Left colon (tissue), 2 donors: ENCODE measurements around the gene SIRT7. TPM values are rescaled to one million over a fixed set of nuclear protein-coding genes. Genes with fewer than 3 reads are reported as not detected.

ENCODE experiments used
- ATAC-seq: fragments of 200-7000 bp; cut with Tn5 transposase; one replicate; pipeline ENCODE4 v1.9.1; 2020; ENCODE audit warnings: mild to moderate bottlenecking, moderate library complexity
- DNase-seq, 2 donors: peaks; one replicate each; pipeline ENCODE4 v3.0.0-alpha.2; 2020
- intact Hi-C, 2 donors: fragments of 100-400 bp; cut with DNase I in 1 of 2; cut with micrococcal nuclease in 1 of 2; formaldehyde crosslinking; loops; one replicate each; pipeline versions ENCODE4 v1.11.2 to v1.14.0; 2022; cut with DNase I, micrococcal nuclease
- total RNA-seq, 2 donors: library from RNA; stranded (reverse); fragmentation: NEBNext Ultra II Directional; extraction: Animal tissue kit (Norgen Biotek cat#: 25700); gene quantifications; one replicate each; pipeline ENCODE4 v1.2.1, GENCODE V29; 2021
- donor health status: DM: no; HTN: no; CAD: no.
- donor health status: DM: yes; HTN: yes; CAD: no.

The SIRT7 gene
- total RNA-seq, 2 donors from 2014 or later: 63.2 to 67.5 TPM

- ATAC-seq (no peak), DNase-seq (no peak)
- intact Hi-C loops: no loop called here
Observed at GRCh38 chr17:81900181-81900820, 17.7 kb downstream of the SIRT7 start.

DNA sequence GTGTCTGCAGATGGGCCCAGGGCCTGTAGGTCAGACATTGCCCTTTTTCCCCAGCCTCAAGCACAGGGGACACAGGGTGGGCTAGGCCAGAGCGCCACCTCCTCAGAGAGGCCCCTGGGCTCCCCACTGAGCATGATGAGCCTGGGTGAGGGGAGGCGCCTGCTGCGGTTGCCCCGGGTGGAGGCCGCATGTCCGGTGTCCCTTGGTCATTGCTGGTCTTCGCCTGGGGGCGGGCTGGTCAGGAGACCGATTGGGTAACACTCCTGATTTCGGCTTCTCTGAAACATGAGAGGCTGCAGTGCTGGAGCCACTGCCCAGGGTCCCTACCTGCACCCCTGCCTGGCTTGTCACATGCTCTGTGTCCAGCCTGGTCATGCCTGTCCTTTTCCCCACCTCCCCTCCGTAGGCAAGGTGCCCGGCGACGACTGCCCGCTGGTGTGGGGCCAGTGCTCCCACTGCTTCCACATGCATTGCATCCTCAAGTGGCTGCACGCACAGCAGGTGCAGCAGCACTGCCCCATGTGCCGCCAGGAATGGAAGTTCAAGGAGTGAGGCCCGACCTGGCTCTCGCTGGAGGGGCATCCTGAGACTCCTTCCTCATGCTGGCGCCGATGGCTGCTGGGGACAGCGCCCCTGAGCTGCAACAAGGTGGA, 18.3 kb downstream of the SIRT7 start:
- intact Hi-C loops: no loop called here
- DNase-seq (no peak), ATAC-seq (no peak)

GRCh38 chr17:81898885-81899284, 19.1 kb downstream of the SIRT7 start:
- no peak for ATAC-seq
- intact Hi-C loops: no loop called here
- DNase-seq: no peak

DNA sequence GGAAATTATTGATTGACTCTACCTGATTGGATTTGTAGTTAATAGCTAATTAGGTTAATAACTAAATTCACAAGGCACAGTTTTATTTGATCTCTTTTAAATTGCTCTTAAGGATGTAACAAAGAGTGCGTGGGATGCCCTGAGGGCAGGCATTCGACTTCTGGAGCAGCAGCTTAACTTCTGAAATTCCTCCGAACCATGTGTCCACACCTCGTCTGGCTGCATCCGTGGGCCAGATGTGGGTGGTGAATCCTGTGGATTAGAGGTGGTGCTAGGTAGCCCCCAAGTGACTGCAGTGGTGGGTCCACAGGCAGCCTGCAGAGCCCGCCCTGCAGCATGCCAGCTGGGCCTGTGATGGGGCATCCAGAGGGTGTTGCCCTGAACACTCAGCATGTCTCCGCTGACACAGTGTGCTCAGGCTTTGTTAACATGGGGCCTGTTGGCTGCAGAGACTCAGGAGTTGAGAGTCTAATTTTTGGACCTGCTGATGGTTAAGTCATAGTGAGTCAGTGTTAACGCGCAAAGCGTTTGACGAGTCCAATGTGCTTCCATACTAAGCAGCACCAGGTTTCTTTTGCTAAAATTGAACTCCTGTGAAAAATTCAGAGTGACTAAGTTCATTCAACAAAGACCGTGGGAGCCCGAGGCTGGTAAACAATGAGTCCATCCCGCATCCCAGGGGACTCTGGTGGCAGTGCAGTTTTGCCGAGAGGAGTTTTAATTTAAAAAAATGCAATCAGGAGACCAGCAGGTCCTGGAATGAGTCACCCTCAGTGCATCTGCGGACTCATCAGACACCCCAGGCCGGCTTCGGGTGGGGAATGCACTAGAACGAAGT, 19.7 kb downstream of the SIRT7 start:
- DNase-seq: no peak
- intact Hi-C loops: no loop called here
- no peak for ATAC-seq

- DNase-seq (no peak), ATAC-seq (no peak)
- intact Hi-C loops: no loop called here
Observed at GRCh38 chr17:81895400-81895799, 22.6 kb downstream of the SIRT7 start.

DNA sequence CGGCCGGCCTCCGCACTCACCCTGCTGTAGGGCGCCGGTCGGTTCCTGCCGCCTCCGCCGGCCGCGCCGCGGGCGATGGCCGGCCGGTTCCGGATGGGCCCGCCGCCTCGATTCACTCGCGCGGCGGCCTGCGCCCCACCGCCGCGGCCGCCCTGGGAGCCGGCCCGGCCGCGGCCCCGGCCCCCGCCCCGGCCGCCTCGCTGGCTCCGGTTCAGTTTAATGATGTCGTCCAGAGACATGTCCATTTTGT, 26.7 kb downstream of the SIRT7 start:
- DNase-seq (no peak), ATAC-seq (no peak)
- intact Hi-C loops: no loop called here

GRCh38 chr17:81890447-81891302, 27.3 kb downstream of the SIRT7 start:
- intact Hi-C loops: no loop called here
- ATAC-seq: no peak
- DNase-seq: no peak

DNA sequence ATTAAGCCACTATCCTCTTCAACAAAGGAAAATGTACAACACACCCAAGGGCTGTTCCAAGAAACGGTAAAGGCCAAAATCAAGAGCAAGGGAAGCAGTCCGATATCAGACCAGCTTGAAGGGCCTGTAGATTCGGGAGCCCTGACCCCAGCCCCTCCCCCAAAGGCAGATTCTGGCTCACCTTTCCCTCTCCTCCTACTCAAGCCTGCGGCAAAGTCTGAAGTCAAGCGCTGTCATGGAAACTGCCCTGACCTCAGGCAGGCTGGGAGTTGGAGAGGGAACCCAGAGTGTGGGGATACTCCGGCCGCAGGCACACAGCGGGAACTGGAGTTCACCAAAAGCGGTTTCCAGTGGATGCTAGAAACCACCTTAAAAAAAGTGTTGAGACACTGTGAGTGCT, 28.4 kb downstream of the SIRT7 start:
- DNase-seq (no peak), ATAC-seq (no peak)
- intact Hi-C loops: no loop called here

- no peak for ATAC-seq
- DNase-seq: no peak
- intact Hi-C loops: no loop called here
Observed at GRCh38 chr17:81888988-81889595, 28.9 kb downstream of the SIRT7 start.

DNA sequence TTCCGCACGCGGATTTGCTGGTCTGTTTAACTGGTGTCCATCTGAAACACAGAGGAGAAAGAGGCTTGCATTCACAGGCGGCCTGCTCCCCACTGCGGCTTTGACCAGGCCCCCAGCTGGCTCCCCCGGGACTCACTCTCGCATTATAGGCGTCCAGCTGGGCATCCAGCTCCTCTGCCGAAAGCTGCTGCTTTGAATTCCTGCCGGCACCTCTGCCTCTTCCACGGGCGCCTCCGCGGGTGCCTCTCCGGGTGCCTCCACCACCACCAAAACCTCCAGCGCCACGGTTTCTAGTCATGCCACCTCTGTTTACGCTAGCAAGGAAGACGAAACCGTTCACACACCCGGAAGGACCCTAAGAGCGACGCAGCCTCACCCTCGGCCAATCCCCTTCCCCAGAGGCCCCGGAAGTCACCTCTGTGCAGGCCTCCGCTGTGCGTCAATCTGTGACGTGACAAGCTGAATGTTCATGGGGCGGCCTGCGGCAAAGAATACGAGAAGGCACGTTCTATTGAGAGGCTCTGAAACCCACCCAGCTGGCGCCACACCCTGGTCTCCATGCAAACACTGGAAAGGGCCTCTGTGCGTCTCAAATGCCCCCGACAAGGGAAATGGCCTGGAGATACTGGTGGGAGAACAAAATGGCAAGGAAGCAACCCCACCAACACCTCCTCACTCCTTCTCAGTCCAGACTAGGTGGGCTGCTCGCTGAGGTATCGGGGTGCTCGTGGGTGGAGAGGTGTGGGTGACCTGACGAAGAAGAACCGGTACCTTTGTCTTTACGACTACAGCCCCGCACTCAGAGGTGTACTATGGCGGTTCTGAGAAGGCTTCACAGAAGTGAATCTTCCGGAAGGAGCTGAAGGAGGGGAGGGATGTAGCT, 29.6 kb downstream of the SIRT7 start:
- no peak for DNase-seq
- intact Hi-C loops: no loop called here
- no peak for ATAC-seq

DNA sequence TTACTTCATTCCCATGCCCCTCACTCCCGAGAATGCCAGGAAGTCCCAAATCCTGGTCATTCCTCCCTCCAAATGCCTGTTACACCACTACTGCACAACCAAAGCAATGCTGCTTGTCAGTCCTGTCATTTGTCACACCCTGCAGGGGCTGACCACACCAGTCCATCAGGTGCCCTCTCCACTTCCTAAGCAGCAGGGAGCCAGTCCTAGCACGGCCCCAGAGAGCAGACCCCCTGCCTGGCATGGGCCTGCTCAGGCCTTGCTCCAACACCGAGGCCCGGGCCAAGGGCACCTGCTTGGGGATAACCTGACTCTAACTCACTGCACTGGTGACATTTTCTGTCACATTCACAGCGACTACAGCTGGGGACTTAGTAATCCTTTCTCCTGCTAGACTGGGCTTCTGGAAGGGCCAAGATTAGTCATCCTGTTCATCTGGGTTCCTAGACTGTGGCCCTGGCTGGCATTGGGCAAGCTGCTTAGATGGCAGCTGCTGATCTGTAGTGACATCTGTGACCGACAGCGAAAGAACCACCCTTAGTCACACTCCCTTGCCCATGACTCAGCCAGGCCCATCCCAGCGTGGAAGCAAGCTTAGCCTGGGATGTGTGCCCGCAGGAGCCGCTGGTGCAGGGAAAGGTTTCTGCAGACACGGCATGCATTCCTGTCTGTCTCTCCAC, 32.0 kb downstream of the SIRT7 start:
- intact Hi-C loops: no loop called here
- ATAC-seq (peak; percentile 10), DNase-seq (no peak)

GRCh38 chr17:81885454-81885853, 32.5 kb downstream of the SIRT7 start:
- no peak for ATAC-seq
- intact Hi-C loops: no loop called here

DNA sequence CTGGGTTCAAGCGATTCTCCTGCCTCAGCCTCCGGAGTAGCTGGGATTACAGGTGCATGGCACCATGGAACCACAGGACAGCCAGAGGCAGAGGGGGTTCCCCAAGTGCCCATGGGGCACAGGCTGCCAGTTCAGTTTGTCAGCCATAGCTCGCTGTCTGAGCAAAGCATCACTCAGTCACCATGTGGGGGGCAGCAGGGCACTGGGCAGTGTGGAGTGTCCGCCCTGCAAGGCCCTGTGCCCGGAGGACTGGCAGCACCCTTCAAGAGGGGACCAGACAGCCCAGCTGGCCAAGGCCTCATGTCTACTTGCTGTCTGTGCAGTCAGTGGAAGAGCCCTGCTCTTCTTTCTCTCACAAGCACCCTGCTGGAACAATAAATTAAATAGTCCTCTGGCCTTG, 33.0 kb downstream of the SIRT7 start:
- DNase-seq (no peak), ATAC-seq (no peak)
- intact Hi-C loops: no loop called here

More at GRCh38 chr17:81885454-81885853, 32.5 kb downstream of the SIRT7 start:
- DNase-seq: no peak

DNA sequence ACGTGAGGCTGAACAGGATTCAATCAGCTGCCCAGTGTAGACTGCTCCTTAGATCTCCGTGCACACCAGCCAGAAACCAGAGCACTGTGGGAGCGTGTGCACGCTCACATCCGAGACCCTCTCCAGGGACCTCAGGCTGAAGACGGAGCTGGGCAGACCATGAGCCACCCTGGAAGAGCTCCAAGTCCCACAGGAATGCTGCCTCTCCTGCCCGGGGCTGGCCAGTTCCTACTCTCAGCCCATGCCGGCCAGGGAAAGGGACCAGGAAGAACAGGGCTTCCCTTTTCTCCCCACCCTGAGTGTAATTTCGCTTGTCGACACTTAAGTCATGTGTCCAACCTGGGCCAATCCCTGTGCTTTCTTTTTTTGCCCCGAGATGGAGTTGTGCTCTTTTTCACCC, 33.5 kb downstream of the SIRT7 start:
- ATAC-seq (peak; percentile 16), DNase-seq (no peak)
- intact Hi-C loops: no loop called here

GRCh38 chr17:81879121-81879520, 38.9 kb downstream of the SIRT7 start:
- intact Hi-C loops: no loop called here
- no peak for DNase-seq
- ATAC-seq: peak; percentile 26

DNA sequence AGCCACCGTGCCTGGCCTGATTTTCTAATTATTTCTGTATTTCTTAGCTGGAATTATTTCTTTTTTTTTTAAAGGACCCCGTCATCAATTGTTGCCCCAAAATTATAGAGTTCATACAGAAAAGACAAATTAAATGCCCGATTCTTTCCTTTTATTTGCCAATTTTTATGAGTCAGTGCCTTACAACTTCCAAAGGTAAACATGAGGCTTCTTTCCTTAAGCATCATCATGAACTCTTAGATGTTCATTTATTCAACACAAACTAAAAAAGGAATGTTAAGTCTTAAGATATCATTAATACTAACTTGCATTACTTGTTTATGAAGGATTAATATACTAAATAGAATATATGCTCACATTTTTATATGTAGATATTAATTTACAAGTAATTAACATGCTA, 39.7 kb downstream of the SIRT7 start:
- intact Hi-C loops: no loop called here
- no peak for DNase-seq
- ATAC-seq: no peak

DNA sequence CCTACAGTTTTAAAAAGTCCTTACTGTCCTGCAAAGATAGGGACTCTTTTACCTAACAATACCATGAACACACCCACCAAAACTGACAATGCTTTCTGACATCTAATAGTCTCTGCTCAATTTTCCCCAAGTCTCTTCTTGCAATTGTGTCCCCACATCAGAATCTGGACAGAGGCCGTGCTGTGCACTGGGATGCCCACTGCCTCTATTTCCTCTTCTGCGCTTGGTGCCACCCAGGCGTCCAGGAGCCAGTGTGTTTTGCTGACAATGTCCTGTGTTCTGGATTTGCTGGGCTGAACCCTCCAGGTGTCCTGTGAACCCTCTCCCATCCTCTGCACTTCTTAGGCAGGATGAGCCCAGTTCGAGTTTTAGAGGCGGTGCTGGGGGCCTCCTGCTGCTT, 40.4 kb downstream of the SIRT7 start:
- intact Hi-C loops: no loop called here
- no peak for DNase-seq
- ATAC-seq: no peak
